ENCODE data around the gene ZNRF3.

ZNRF3 gene

GRCh38 chr22:28955817-28956216, 72.4 kb downstream of the ZNRF3 start:
- H3K27me3 ChIP-seq (ENCODE audit: low read length) = no peaks in the 10 kb centered on the region
- no peaks in the 10 kb centered on the region for H3K9me3 ChIP-seq (ENCODE audit: insufficient read depth, low read length)
- TF ChIP-seq, protein P1, sequence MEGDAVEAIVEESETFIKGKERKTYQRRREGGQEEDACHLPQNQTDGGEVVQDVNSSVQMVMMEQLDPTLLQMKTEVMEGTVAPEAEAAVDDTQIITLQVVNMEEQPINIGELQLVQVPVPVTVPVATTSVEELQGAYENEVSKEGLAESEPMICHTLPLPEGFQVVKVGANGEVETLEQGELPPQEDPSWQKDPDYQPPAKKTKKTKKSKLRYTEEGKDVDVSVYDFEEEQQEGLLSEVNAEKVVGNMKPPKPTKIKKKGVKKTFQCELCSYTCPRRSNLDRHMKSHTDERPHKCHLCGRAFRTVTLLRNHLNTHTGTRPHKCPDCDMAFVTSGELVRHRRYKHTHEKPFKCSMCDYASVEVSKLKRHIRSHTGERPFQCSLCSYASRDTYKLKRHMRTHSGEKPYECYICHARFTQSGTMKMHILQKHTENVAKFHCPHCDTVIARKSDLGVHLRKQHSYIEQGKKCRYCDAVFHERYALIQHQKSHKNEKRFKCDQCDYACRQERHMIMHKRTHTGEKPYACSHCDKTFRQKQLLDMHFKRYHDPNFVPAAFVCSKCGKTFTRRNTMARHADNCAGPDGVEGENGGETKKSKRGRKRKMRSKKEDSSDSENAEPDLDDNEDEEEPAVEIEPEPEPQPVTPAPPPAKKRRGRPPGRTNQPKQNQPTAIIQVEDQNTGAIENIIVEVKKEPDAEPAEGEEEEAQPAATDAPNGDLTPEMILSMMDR (IDR thresholded peaks at IDR 0.05; ENCODE audit: insufficient read depth, low read length, poor library complexity, severe bottlenecking) = no peak
- TF ChIP-seq EZH2phosphoT487 (conservative IDR thresholded peaks at IDR 0.05; ENCODE audit: low read length) = no peak
- no peaks in the 10 kb centered on the region for H3K9me2 ChIP-seq (replicated peaks; ENCODE audit: insufficient read depth, low read length)
- H3K4me2 ChIP-seq (ENCODE audit: low read depth, low read length, poor library complexity, severe bottlenecking) = no peak overlapping the region
- no peaks in the 10 kb centered on the region for H4K20me1 ChIP-seq (ENCODE audit: low read depth, low read length)
- H3K4me3 ChIP-seq (ENCODE audit: insufficient read depth, low read length, poor library complexity, severe bottlenecking) = no peak overlapping the region
- H3F3A ChIP-seq (ENCODE audit: insufficient read depth) = no peaks in the 10 kb centered on the region
- no peak overlapping the region for H3K9ac ChIP-seq (ENCODE audit: low read length)
- H2AFZ ChIP-seq (ENCODE audit: low read depth, low read length, severe bottlenecking) = no peak overlapping the region
- no peaks in the 10 kb centered on the region for H3K79me2 ChIP-seq (ENCODE audit: insufficient read depth, low read length)
- H3K36me3 ChIP-seq (ENCODE audit: low read length) = no peaks in the 10 kb centered on the region
- H3K27ac ChIP-seq (ENCODE audit: low read depth, low read length) = no peak overlapping the region

- Histone ChIP-seq H3K9me2 (replicated peaks; ENCODE audit: insufficient read depth, low read length) (no peaks in the 10 kb centered on the region), H3K27me3 (ENCODE audit: low read length) (no peaks in the 10 kb centered on the region), H3K9me3 (ENCODE audit: insufficient read depth, low read length) (no peaks in the 10 kb centered on the region), H3K36me3 (ENCODE audit: low read length) (no peaks in the 10 kb centered on the region), H2AFZ (ENCODE audit: low read depth, low read length, severe bottlenecking) (no peak overlapping the region), H3F3A (ENCODE audit: insufficient read depth) (no peaks in the 10 kb centered on the region), H4K20me1 (ENCODE audit: low read depth, low read length) (no peaks in the 10 kb centered on the region), H3K27ac (ENCODE audit: low read depth, low read length) (no peak overlapping the region), H3K4me2 (ENCODE audit: low read depth, low read length, poor library complexity, severe bottlenecking) (no peak overlapping the region), H3K79me2 (ENCODE audit: insufficient read depth, low read length) (no peaks in the 10 kb centered on the region), H3K4me3 (ENCODE audit: insufficient read depth, low read length, poor library complexity, severe bottlenecking) (no peak overlapping the region), H3K9ac (ENCODE audit: low read length) (no peak overlapping the region)
- TF ChIP-seq, protein P1 (IDR thresholded peaks at IDR 0.05; ENCODE audit: insufficient read depth, low read length, poor library complexity, severe bottlenecking) = no peak
- no peak for TF ChIP-seq EZH2phosphoT487 (conservative IDR thresholded peaks at IDR 0.05; ENCODE audit: low read length)
Observed at GRCh38 chr22:28956506-28956905, 73.1 kb downstream of the ZNRF3 start.

GRCh38 chr22:28958611-28959010, 75.2 kb downstream of the ZNRF3 start:
- no peaks in the 10 kb centered on the region for H3K9me3 ChIP-seq (ENCODE audit: insufficient read depth, low read length)
- H4K20me1 ChIP-seq (ENCODE audit: low read depth, low read length) = no peaks in the 10 kb centered on the region
- no peak overlapping the region for H3K4me2 ChIP-seq (ENCODE audit: low read depth, low read length, poor library complexity, severe bottlenecking)
- no peaks in the 10 kb centered on the region for H3K9me2 ChIP-seq (replicated peaks; ENCODE audit: insufficient read depth, low read length)
- TF ChIP-seq, protein P1 (IDR thresholded peaks at IDR 0.05; ENCODE audit: insufficient read depth, low read length, poor library complexity, severe bottlenecking) = no peak
- no peak for TF ChIP-seq EZH2phosphoT487 (conservative IDR thresholded peaks at IDR 0.05; ENCODE audit: low read length)
- H3K9ac ChIP-seq (ENCODE audit: low read length) = no peak overlapping the region
- no peaks in the 10 kb centered on the region for H3K79me2 ChIP-seq (ENCODE audit: insufficient read depth, low read length)
- H3K27me3 ChIP-seq (ENCODE audit: low read length) = no peaks in the 10 kb centered on the region
- no peak overlapping the region for H3K27ac ChIP-seq (ENCODE audit: low read depth, low read length)
- H3K4me3 ChIP-seq (ENCODE audit: insufficient read depth, low read length, poor library complexity, severe bottlenecking) = no peak overlapping the region
- H2AFZ ChIP-seq (ENCODE audit: low read depth, low read length, severe bottlenecking) = no peak overlapping the region
- no peaks in the 10 kb centered on the region for H3F3A ChIP-seq (ENCODE audit: insufficient read depth)
- H3K36me3 ChIP-seq (ENCODE audit: low read length) = no peaks in the 10 kb centered on the region

All from SU-DHL-6 (cell line).